ENCODE results near the gene NVL.
"Not testable (repeated sequence)": the region's sequence is repeated elsewhere in the genome, so short reads cannot be mapped to it uniquely, and the experiment has no call there.

Gene NVL

DNA sequence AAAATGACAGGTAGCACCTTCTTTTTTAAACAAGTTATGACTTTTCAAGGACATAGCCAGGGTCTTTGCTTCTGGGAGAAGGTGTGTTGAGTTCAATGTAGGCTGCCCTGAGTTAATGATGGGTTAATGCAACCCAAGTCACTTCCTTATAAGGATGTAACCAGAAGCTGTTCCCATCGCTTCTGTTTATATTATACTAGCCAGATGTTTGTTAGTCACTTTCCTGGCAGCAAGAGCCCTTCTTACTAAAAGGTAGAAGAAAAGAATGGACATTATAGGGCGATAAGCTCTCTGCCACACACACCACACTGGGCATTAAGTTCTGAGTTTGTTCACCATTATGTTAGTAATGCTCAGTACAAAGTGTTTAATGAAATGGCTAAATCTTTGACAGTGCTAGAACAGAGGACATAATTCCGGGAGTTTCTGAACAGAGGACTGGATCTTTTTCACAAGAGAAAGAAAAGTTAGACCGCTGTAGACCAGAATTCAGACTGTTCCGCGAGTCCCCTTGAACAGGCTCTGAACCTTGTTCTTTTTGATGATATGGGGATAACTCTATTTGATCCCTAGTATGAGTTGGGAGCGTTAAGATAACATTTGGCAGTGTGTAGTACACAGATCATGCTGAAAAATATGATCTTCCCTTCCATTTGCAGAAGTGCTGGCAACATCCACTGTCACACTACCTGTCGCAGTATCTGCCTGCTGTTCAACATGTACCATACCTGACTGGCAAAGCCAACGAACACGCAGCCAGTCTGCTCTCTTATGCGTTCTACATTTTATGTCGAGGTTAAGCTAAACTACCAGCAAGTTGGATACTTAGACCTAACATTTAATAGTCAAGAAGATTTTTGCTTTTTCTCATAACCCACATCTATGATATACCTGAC is 105.9 kb downstream of the NVL start:
- DNase-seq: no peak

DNA sequence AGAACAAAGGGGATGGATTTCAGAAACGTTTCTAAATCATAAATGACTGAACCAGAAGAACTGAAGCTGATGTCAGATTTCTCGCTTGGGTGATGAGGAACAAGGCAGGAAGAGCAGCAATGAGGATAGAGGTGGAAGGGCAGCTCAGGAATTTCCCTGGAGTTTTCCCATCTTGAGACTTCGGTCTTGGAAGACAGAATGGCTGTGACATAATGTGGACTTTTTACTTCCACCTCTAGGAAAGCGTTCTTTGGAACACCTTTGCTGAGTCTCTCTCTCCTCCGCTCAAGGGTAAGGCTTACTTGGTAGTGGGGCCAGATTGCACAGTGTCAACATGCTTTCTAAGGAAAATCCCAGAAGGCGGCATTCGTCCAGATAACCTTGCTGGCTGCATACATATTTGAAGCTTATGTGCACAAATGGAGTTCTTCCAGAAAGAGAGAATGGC is 110.3 kb downstream of the NVL start:
- DNase-seq: no peak

DNA sequence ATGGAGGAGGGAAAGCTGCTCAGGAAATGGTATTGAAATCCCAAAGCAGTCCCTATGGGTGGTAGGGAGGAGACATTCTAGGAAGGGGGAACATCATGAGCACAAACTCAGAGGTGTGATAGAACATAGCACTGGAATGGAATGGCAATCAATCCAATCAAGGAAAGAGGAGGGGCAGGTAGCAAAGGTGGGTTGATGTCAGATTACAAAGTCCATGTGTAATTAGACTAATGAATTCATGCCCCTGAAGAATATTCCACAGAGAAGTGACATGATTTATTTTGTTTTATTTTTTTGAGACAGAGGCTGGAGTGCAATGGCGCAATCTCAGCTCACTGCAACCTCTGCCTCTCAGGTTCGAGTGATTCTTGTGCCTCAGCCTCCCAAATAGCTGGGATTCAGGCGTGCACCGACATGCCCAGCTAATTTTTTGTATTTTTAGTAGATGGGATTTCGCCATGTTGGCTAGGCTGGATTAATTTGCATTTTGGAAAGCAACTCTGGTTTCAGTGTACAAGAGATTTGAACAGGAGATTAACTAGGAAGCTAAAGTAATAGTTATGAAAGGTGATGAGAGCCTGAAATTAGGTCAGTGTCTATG is 110.9 kb downstream of the NVL start:
- DNase-seq: no peak

DNA sequence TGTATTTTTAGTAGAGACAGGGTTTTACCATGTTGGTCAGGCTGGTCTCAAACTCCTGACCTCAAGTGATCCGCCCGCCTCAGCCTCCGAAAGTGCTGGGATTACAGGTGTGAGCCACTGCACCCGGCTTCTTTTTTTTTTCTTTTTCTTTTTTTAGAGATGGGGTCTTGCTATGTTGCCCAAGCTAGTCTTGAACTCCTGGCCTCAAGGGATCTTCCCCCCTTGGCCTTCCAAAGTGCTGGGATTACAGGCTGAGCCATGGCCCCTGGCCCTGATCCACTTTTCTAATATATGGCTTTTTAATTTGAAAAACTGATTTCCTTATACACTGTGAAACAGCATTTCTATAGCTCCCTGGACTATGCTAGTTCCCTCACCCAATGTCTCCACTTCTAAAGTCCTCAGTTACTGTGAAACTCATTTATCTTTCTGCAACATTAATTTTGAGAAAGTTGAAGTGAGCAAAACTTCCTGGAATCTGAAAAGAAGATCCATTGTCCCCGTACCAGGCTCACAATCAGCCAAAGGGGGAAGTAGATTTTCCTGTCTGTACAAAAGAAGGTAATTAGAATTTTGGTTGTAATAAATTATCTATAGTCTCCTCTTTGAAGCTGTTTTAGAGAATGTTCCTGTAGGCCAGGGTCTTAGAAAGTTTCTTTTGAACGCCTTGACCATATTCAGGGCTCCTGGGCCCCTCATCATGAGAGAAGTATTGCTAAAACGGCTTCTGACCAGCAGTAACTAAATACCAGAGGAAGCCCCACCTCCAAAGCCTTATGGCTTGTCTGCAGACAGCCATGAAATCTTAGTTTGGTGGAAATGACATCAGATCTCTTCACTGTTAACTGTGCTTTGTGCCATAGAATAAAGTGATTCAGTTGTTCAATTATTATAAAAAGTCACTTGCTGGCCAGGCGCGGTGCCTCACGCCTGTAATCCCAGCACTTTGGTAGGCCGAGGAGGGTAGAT is 112.0 kb downstream of the NVL start:
- no peak for DNase-seq

DNA sequence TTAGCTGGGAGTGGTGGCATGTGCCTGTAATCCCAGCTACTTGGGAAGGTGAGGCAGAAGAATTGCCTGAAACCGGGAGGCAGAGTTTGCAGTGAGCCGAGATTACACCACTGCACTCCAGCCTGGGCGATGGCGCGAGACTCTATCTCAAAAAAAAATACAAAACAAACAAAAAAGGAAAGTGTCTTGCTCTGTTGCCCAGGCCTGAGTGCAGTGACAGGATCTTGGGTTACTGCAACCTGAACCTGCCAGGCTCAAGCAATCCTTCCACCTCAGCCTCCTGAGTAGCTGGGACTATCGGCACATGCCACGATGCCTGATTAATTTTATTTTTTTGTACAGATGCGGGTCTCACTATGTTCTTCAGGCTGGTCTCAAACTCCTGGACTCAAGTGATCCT is 113.6 kb downstream of the NVL start:
- DNase-seq: no peak

DNA sequence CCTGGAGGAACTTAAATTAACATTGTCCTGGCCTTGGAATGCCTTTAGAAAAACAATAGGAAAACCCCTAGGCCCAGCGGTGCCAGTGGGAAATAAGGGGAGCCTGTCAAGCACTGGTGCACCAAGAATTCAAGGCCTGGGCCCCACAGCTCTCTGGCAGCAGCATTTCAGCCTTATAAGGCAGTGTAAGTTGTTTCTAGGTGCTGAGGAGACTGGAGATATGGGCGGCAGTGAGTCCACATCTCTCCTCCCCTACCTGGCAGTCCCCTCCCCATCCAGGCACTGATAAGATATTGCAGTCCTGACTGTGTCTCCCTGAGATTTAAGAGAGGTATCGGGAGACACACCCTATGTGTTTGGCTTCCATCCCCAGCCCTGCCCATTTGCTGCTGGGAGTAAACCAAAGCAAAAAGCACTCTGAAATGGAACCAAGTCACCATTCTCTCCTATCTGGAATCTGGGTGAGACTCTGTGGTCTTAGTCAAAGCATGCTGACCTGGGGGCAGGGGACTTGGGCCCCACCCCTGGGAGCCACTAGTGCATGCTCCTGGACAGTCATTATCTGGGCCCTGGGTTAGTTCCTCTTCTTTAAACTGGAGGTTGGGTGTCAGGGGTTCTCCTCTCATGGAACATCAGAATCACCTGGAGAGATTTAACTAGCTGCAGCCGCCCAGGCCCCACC is 116.4 kb downstream of the NVL start:
- DNase-seq: no peak

DNA sequence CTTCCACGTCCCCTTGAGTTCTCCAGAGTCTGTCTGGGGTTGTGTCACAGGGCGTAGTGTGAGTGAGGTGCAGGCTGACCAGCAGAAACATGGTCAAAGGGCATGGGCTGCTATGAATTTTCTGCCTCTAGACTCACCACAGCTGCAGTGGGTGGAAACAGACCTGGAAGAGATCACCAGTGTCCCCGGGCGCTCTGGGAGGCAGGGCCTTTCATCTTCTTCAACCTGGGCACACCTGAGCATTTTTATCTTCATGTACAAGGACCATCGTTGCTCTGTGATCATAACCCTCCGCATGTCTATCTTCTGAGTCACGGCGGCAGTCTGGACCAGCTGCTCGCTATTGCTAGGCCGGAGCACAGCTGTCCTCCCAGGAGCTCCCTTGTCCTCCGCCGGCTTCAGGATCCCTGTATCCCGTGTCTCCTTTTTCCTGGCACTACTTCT is 117.3 kb downstream of the NVL start:
- DNase-seq: no peak

DNA sequence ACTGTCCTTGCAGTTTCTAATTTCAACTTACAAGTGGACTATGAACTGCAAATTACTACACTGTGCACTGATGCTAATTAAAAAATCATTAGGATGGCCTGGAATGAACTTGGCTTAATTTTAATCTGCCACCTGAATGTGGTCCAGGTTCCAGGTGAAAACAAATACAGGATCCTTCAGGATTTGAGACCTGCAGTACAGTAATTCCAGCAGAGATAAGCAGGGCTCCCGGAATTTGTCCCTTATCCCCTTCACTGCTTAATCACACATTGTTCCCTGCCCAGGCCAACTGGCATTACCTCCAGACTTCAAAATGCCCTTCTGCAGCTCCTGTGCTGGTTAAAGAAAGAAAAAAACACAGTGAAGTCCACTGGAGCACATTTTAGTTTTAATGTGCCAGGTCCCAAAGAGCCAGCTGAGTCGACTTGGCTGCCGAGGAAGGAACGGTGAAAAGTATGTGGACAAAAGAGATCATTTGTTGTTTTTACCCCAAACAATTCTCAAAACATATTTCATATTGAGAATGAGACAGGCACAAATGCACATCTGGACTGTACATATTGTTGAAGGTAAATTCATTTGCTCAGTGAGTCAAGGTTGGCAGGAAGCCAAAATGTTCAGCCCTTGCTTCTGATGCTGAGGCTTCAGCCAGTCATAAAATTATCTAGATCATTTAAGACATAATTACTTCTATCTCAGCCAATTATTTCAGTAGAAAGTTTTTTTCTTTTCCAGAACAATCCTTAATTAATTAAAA is 118.6 kb downstream of the NVL start:
- no peak for DNase-seq

DNA sequence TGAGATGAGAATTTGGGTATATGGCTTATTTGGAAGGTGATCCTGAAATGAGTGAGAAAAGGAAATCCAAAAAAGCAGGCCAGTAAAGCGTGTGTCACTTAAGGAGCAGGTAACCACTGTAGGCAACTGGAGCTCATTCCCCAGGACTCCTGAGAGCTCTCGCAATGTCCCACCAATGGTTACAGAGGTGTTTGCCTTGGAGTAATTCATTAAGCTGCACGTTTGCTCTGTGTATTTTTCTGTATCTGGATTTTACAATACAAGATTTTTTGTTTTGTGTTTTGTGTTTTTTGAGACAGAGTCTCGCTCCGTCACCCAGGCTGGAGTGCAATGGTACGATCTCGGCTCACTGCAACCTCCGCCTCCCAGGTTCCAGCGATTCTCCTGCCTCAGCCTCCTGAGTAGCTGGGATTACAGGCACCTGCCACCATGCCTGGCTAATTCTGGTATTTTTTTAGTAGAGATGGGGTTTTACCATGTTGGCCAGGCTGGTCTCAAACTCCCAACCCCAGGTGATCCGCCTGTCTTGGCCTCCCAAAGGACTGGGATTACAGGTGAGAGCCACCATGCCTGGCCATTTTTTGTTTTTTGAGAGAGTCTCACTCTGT is 123.9 kb downstream of the NVL start:
- not testable (repeated sequence) for DNase-seq

DNA sequence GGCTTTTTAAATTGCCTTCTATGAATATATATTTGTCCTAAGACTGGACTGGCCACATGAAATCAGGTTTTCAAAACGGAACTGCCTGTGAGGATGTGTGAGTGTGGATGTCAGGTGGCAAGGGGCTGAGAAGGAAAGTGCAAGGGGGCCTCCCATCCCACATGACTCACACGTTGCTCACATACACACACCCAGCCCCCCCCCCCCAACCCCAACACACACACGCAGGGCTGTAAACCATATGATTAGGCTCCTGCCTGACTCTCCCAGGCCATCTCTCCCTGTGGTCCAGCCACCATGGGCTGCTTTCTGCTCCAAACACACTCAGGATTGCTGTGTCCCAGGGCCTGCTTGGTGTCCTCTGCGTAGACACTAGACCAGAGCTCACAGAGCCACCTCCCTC is 124.5 kb downstream of the NVL start:
- DNase-seq: peak in 1 of 2 donors; percentile 59

DNA sequence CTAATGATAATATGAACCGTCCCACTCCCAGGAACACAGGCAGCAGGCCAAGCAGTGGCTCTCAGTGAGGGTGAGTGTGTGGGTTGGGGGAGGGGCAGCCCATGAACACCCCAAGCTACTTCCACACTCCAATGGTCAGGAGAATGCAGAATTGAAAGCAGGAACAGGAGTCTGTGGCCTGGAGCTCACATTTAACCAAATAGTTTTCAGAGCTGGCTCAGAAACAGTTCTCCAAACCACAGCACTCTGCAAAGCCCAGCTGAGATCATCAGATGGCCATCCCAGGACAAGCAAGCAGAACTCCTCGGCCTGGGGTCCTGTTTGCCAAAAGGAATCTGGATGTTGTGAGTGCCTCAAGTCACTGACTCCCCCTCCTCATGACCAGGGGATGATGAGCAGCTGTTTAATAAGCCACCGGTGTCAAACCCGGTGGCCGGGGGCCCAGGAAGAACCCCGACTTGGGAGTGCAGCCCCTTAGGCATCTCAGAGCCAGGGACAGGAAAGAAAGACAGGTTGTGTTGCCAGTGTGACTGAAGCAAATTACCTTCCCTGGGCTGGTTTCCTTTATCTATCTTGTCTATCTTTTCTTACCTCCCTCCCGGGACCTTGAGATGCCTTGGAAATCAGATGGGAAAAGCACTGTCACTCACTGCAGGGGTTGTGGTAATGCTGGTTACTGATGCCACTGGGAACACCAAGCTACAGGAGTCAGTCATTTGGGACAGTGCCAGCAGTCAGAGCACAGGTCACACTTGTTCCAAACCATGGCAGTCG is 126.5 kb downstream of the NVL start:
- DNase-seq: peak in 1 of 2 donors; percentile 64

DNA sequence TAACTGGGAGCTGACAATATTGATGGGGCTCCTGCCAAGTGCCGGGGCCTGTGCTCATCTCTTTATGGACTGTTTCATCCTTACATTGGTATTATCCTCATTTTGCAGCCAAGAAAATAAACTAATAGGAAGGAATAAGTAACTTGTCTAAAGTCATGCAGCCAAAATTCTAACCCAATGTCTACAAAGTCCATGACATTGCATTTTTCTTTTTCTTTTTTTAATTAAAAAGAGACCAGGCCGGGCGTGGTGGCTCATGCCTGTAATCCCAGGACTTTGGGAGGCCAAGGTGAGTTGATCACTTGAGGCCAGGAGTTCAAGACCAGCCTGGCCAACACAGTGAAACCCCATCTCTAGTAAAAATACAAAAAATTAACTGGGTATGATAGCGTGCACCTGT is 128.1 kb downstream of the NVL start:
- no peak for DNase-seq

DNA sequence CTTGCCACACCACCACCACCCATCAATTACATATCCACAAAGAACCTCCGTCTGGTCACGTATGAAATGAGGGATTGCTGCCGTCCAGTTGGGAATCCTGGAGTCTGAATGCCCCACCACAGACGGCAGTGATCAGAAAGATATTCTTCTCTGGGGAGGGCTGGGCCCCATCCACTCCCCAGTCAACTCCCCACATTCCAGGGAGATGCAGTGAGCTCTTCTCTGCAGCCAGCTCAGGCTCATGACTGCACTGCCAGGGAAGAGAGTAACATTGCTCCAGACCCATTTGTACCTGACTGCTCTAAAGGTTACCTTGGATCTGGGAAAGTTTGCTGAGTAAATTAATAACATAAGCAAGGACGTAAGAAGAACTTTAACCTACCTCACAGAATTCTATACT is 128.6 kb downstream of the NVL start:
- DNase-seq: no peak

DNA sequence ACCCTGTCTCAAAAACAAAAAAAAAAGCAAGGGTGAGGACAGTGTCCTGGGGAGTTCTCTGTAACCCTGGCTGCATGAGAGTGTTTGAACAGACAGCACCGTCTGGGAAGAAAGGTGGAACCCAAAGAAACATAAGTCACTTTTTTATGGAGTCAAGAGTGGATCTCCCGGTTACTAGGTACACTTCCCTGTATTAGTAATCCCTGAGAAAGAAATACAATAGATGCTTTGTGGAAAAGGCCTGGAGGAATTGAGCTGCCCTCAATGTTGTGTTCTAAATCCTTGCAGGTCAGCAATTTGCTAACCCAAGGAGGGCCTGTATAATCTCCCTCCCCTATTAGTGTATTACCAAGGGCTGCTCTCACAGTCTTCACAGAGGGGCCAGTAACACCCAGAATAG is 130.3 kb downstream of the NVL start:
- DNase-seq: no peak

DNA sequence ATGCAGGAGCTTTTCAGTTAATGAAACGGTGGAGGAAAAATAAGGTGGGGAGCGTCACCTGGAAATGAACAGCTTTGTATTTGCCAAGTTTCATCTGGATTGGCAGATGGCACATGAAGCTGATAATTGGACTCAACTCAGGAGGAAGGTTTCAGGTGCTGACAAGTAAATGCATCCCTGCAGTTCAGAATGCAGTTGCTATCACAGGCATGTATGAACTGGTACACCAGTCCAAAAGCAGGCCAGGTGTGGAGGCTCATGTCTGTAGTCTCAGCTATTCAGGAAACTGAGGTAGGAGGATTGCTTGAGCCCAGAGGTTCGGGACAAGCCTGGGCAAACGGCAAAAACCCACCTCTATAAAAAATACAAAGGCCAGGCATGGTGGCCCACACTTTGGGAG is 131.4 kb downstream of the NVL start:
- no peak for DNase-seq

DNA sequence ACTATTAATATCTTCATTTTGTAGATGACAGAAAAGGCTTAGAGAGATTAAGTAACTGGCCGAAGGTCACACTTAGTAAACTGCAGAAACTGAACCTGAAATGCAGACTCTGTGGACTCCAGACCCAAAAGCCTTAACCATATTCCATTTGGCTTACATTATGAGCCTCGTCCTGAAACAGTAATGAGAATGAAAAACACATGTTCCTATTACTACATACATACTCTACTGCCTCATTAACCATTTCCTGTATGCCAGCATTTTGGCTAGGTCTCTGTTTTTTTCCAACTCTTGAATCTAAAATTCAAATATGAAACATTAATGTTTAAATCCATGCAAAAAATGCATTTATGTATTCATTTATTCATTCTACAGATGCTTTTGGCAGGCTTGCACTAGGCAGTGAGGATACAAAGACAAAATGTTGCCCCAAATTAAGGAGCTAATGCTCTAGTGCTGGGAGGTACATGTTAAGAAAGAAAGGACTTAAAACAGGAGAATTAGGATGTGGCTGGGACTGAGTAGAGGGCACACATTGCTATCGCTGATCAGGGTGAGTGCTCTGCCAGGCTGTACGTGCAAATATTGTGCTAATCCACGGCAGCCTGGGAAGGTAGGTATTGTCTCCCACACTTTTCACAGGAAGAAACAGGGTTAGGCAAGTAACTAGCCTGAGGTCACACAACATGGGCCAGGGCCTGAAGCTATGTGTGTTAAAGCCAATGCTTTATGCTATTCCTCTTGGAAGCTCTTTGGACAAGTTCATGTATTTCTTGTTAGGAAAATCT is 133.0 kb downstream of the NVL start:
- no peak for DNase-seq

DNA sequence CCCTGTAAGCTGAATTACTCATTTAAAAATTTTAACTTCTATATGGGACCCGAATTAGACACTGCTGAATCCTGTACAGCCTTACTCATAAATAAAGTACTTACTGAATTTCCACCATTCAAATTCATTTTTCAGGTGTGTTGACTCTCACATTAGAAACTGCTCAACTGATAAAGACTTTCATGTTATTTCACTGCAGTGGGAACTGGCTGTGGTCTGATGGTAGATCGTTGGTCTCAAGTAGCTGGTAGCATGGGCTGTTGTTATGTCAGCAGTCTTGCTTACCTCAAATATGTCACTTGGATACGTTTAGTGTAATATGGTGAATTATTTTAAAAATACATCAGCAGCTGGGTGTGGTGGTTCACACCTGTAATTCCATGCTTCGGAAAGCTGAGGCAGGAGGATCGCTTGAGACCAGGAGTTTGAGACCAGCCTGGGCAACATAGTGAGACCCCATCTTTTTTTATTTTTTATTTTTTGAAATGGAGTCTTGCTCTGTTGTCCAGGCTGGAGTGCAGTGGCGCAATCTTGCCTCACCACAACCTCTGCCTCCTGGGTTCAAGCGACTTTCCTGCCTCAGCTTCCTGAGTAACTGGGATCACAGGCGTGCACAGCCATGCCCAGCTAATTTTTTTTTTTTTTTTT is 136.5 kb downstream of the NVL start:
- DNase-seq: no peak

DNA sequence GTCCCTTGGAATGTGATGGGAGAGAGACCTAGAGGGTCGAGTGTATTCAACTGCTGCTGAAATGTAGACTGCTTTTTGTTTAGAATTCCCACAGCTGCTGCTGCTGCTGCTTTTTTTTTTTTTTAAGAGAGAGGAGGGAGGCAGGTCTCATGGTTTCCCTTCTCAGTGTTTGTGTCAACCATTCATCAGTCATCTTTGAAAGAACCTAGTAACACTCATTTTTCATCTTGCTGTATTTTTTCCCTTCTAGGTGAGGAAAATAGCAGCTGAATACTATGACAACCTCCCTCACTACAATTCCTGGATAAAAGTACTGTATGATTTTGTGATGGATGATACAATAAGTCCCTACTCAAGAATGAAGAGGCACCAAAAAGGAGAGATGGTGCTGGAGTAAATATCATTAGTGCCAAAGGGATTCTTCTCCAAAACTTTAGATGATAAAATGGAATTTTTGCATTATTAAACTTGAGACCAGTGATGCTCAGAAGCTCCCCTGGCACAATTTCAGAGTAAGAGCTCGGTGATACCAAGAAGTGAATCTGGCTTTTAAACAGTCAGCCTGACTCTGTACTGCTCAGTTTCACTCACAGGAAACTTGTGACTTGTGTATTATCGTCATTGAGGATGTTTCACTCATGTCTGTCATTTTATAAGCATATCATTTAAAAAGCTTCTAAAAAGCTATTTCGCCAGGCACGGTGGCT is 137.7 kb downstream of the NVL start:
- DNase-seq: no peak

DNA sequence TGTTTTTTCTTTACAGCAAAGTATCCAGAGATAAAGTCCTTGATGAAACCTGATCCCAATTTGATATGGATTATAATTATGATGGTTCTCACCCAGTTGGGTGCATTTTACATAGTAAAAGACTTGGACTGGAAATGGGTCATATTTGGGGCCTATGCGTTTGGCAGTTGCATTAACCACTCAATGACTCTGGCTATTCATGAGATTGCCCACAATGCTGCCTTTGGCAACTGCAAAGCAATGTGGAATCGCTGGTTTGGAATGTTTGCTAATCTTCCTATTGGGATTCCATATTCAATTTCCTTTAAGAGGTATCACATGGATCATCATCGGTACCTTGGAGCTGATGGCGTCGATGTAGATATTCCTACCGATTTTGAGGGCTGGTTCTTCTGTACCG is 140.4 kb downstream of the NVL start:
- DNase-seq: no peak

Measured in CD4-positive, alpha-beta T cell treated with Interleukin-4 for 1 hour (primary cell).